Dedifferentiated amniotic fluid mesenchymal stem cell (primary cell): ENCODE measurements around the gene NPBWR2.

ENCODE experiments used
- DNase-seq: peaks from one replicate; pipeline ENCODE4 v3.0.0-alpha.2; 2016; ENCODE audit errors: extremely low spot score

NPBWR2 gene

GRCh38 chr20:64056889-64057627, 50.3 kb downstream of the NPBWR2 start:
- no peak for DNase-seq

GRCh38 chr20:64056639-64056888, 50.8 kb downstream of the NPBWR2 start:
- DNase-seq, result no peak

- no peak for DNase-seq
These were observed 51.3 kb downstream of the NPBWR2 start for GRCh38 chr20:64055893-64056638.

- no peak for DNase-seq
These were observed 51.9 kb downstream of the NPBWR2 start for GRCh38 chr20:64055396-64055892.

- DNase-seq, result no peak
These were observed 53.3 kb downstream of the NPBWR2 start for GRCh38 chr20:64053841-64054661.
